H9 (cell line): Measurements from ENCODE around the gene HYAL2. TPM values are rescaled to one million over a fixed set of nuclear protein-coding genes. Genes with fewer than 3 reads are reported as not detected.
"Not testable (repeated sequence)": the region's sequence is repeated elsewhere in the genome, so short reads cannot be mapped to it uniquely, and the experiment has no call there.

Experiments
- DNase-seq: peaks from one replicate; pipeline ENCODE4 v3.0.0-alpha.2; 2017
- H2AFZ ChIP-seq: one replicate; pipeline ENCODE4 v1.6.1; 2013; ENCODE audit warnings: mild to moderate bottlenecking, low read length, control low read depth, moderate library complexity
- H2AK5ac ChIP-seq: 2 replicates; pipeline ENCODE4 v1.6.1; 2013; ENCODE audit warnings: low read length, control low read depth, mixed read lengths; ENCODE audit not compliant: insufficient read length
- H2BK120ac ChIP-seq: one replicate; pipeline ENCODE4 v1.6.1; 2013; ENCODE audit warnings: low read depth, mild to moderate bottlenecking, low read length, control low read depth, inconsistent platforms; ENCODE audit not compliant: poor library complexity, severe bottlenecking
- H2BK12ac ChIP-seq: 2 replicates; pipeline ENCODE4 v1.6.1; 2013; ENCODE audit warnings: low read length, control low read depth, mixed read lengths, low read depth; ENCODE audit not compliant: insufficient read length
- H2BK15ac ChIP-seq: 2 replicates; pipeline ENCODE4 v1.6.1; 2013; ENCODE audit warnings: low read depth, low read length, control low read depth
- H2BK20ac ChIP-seq: one replicate; pipeline ENCODE4 v1.6.1; 2013; ENCODE audit warnings: low read depth, mild to moderate bottlenecking, low read length, control low read depth, inconsistent platforms; ENCODE audit not compliant: poor library complexity, severe bottlenecking
- H2BK5ac ChIP-seq: 2 replicates; pipeline ENCODE4 v1.6.1; 2013; ENCODE audit warnings: low read length, control low read depth, mixed read lengths; ENCODE audit not compliant: insufficient read length
- H3K14ac ChIP-seq: 2 replicates; pipeline ENCODE4 v1.6.1; 2013; ENCODE audit warnings: low read length, control low read depth; ENCODE audit not compliant: insufficient read depth
- H3K18ac ChIP-seq: 2 replicates; pipeline ENCODE4 v1.6.1; 2013; ENCODE audit warnings: low read depth, mild to moderate bottlenecking, mixed read lengths, low read length, control low read depth; ENCODE audit not compliant: insufficient read length
- H3K23ac ChIP-seq: 2 replicates; pipeline ENCODE4 v1.6.1; 2013; ENCODE audit warnings: low read length, control low read depth, mixed read lengths, low read depth; ENCODE audit not compliant: insufficient read length
- H3K23me2 ChIP-seq: 2 replicates; pipeline ENCODE4 v1.6.1; 2013; ENCODE audit warnings: low read depth, mild to moderate bottlenecking, mixed read lengths, low read length, control low read depth; ENCODE audit not compliant: insufficient read length, poor library complexity, severe bottlenecking
- H3K27ac ChIP-seq: 2 replicates; pipeline ENCODE4 v1.5.1; 2013; ENCODE audit warnings: low read length, control low read depth, mixed read lengths, low read depth; ENCODE audit not compliant: insufficient read length
- H3K27me3 ChIP-seq: 2 replicates; pipeline ENCODE4 v1.6.1; 2013; ENCODE audit warnings: low read length, control low read depth, inconsistent platforms; ENCODE audit not compliant: insufficient read depth
- H3K4ac ChIP-seq: 2 replicates; pipeline ENCODE4 v1.6.1; 2013; ENCODE audit warnings: low read depth, mild to moderate bottlenecking, control low read depth, inconsistent platforms, low read length, moderate library complexity
- H3K4me1 ChIP-seq: 2 replicates; pipeline ENCODE4 v1.6.1; 2013; ENCODE audit warnings: low read length, control low read depth, inconsistent platforms; ENCODE audit not compliant: insufficient read depth
- H3K4me2 ChIP-seq: 2 replicates; pipeline ENCODE4 v1.6.1; 2013; ENCODE audit warnings: low read length, control low read depth, mixed read lengths; ENCODE audit not compliant: insufficient read length, insufficient read depth
- H3K56ac ChIP-seq: 2 replicates; pipeline ENCODE4 v1.6.1; 2013; ENCODE audit warnings: low read depth, mild to moderate bottlenecking, mixed read lengths, low read length, control low read depth; ENCODE audit not compliant: insufficient read length
- H3K79me1 ChIP-seq: 2 replicates; pipeline ENCODE4 v1.6.1; 2013; ENCODE audit warnings: low read depth, mild to moderate bottlenecking, moderate library complexity, low read length, control low read depth, inconsistent platforms; ENCODE audit not compliant: insufficient read depth, poor library complexity, severe bottlenecking
- H3K79me2 ChIP-seq: 2 replicates; pipeline ENCODE4 v1.6.1; 2013; ENCODE audit warnings: low read length, control low read depth, inconsistent platforms; ENCODE audit not compliant: insufficient read depth
- H3K9ac ChIP-seq: 2 replicates; pipeline ENCODE4 v1.6.1; 2013; ENCODE audit warnings: low read length, control low read depth, mixed read lengths; ENCODE audit not compliant: insufficient read length; ENCODE audit errors: extremely low read depth
- H3K9me3 ChIP-seq: one replicate; pipeline ENCODE4 v1.6.1; 2013; ENCODE audit warnings: low read depth, low read length, inconsistent platforms; ENCODE audit not compliant: control insufficient read depth
- H3T11ph ChIP-seq: one replicate; pipeline ENCODE4 v1.6.1; 2013; ENCODE audit warnings: mild to moderate bottlenecking, low read length, control low read depth, inconsistent platforms
- H4K20me1 ChIP-seq: one replicate; pipeline ENCODE4 v1.6.1; 2013; ENCODE audit not compliant: control insufficient read depth, insufficient read length, insufficient read depth
- H4K5ac ChIP-seq: 2 replicates; pipeline ENCODE4 v1.6.1; 2013; ENCODE audit warnings: low read depth, mild to moderate bottlenecking, mixed read lengths, low read length, control low read depth; ENCODE audit not compliant: insufficient read length
- H4K8ac ChIP-seq: replicated peaks from 2 replicates; pipeline ENCODE4 v1.6.1; 2013; ENCODE audit warnings: low read length, control low read depth, mixed read lengths, low read depth; ENCODE audit not compliant: insufficient read length
- H4K91ac ChIP-seq: 2 replicates; pipeline ENCODE4 v1.6.1; 2013; ENCODE audit warnings: low read depth, mild to moderate bottlenecking, moderate library complexity, mixed read lengths, low read length, control low read depth; ENCODE audit not compliant: insufficient read length
- H3K27ac Mint-ChIP-seq, 3 experiments: 2 replicates in 2 of 3; 3 replicates in 1 of 3; pipeline ENCODE4 v1.8.0; 2020 to 2021; ENCODE audit warnings: mixed read lengths in 3 of 3, mild to moderate bottlenecking in 1 of 3, moderate library complexity in 1 of 3
- H3K27me3 Mint-ChIP-seq: 2 replicates; pipeline ENCODE4 v1.8.0; 2021; ENCODE audit warnings: low read depth, mild to moderate bottlenecking, moderate library complexity, mixed read lengths
- H3K36me3 Mint-ChIP-seq, 3 experiments: 2 replicates in 2 of 3; 3 replicates in 1 of 3; pipeline ENCODE4 v1.8.0; 2020 to 2021; ENCODE audit warnings: low read depth in 3 of 3, mixed read lengths in 3 of 3; ENCODE audit not compliant: insufficient read depth in 1 of 3
- H3K4me1 Mint-ChIP-seq, 2 experiments: 2 replicates each; pipeline ENCODE4 v1.8.0; 2020; ENCODE audit warnings: mixed read lengths in 2 of 2
- H3K4me3 Mint-ChIP-seq, 2 experiments: 2 replicates in 1 of 2; 3 replicates in 1 of 2; pipeline ENCODE4 v1.8.0; 2020 to 2021; ENCODE audit warnings: mild to moderate bottlenecking in 2 of 2, mixed read lengths in 2 of 2, moderate library complexity in 1 of 2
- H3K9me3 Mint-ChIP-seq, 2 experiments: 2 replicates in 1 of 2; 3 replicates in 1 of 2; pipeline ENCODE4 v1.8.0; 2020; ENCODE audit warnings: mild to moderate bottlenecking in 2 of 2, mixed read lengths in 2 of 2, moderate library complexity in 1 of 2
- CTCF ChIP-seq: fragments of 200-600 bp; sonication (generic); conservative IDR thresholded peaks from 3 replicates; pipeline ENCODE4 v1.8.0; 2021; ENCODE audit warnings: antibody characterized with exemption, mild to moderate bottlenecking
- WGBS: extraction: QIAGEN DNeasy Blood & Tissue Kit; methylation state at CpG from one replicate; pipeline ENCODE4 v1.1.7; 2013; ENCODE audit warnings: missing lambda C conversion rate, low lambda C conversion rate, mixed read lengths; ENCODE audit not compliant: insufficient read length; ENCODE audit errors: extremely low coverage; 5-methylcytosine and 5-hydroxymethylcytosine counted together
- total RNA-seq: library from RNA; stranded (reverse); gene quantifications from 2 replicates; pipeline ENCODE4 v1.2.1, GENCODE V29; 2021

Gene HYAL2
- total RNA-seq, 1 experiment from 2014 or later, result 51.9 TPM

DNA sequence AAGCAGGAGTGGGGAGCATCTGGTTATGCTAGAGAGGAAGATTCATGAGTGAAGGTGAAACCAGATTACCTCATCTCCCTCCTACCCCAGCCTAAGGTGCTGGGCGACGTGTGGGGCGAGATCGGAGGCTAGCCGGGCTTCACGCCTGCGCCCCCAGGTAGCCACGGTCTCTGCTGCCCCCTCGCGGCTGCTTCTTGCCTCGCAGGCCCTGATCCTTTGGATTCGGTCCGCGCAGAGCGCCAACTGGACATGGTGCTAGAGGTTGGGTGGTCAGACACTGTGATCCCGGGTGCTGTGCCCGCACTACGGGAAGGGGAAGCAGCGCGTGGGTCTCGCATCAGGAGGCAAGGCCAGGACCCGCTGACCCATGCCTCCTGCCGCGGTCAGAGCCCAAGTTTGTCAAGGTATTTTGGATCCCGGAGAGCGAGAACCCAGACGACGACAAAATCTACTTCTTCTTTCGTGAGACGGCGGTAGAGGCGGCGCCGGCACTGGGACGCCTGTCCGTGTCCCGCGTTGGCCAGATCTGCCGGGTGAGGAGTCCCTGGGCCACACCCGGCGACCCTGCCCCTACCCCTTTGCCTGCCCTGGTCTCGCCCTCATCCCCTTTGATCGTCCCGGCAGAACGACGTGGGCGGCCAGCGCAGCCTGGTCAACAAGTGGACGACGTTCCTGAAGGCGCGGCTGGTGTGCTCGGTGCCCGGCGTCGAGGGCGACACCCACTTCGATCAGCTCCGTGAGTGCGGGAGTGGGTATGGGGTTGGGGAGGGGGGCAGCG, 49.4 kb downstream of the HYAL2 start:
- peaks cover 2% of the 10 kb centered on the region; the same call in 1 of the 2 replicates for H3K4me1 ChIP-seq
- no peak overlapping the region for H2BK5ac ChIP-seq
- no peak overlapping the region for H2BK20ac ChIP-seq
- H3K56ac ChIP-seq, result no peak overlapping the region
- TF ChIP-seq CTCF, result peak; percentile 99
- no peak overlapping the region for H2BK12ac ChIP-seq
- H3K9ac ChIP-seq, result no peak overlapping the region
- Mint-ChIP-seq H3K27ac (no peak overlapping the region), H3K27me3 (peaks cover 55% of the 10 kb centered on the region), H3K4me1 (peaks cover 34 to 46% of the 10 kb centered on the region in 2 experiments), H3K9me3 (no peaks in the 10 kb centered on the region; a peak in 1 of 5 replicates), H3K36me3 (no peaks in the 10 kb centered on the region; a peak in 1 of 7 replicates), H3K4me3 (peak overlapping the region; percentile 51 to 68; a peak in 4 of 5 replicates)
- no peak overlapping the region for H2AFZ ChIP-seq
- no peaks in the 10 kb centered on the region for H3K79me2 ChIP-seq
- no peak overlapping the region; the same call in 1 of the 2 replicates for H3K14ac ChIP-seq
- H3K23ac ChIP-seq, result no peak overlapping the region
- H4K5ac ChIP-seq, result no peak overlapping the region
- H2BK120ac ChIP-seq, result no peak overlapping the region
- no peak overlapping the region for H4K8ac ChIP-seq
- no peak overlapping the region for H4K91ac ChIP-seq
- DNase-seq, result peak; percentile 88
- H3K18ac ChIP-seq, result no peak overlapping the region
- H4K20me1 ChIP-seq, result no peaks in the 10 kb centered on the region
- H3T11ph ChIP-seq, result no peak overlapping the region
- H3K23me2 ChIP-seq, result peaks cover 10% of the 10 kb centered on the region
- WGBS, result no CpG with 5 or more reads among the region's 61 CpGs
- no peak overlapping the region for H3K27ac ChIP-seq
- H2BK15ac ChIP-seq, result no peak overlapping the region
- no peaks in the 10 kb centered on the region for H3K79me1 ChIP-seq
- no peaks in the 10 kb centered on the region for H3K9me3 ChIP-seq
- H3K27me3 ChIP-seq, result peaks cover 16% of the 10 kb centered on the region; the same call in 1 of the 2 replicates
- peak overlapping the region; percentile 35 for H3K4me2 ChIP-seq
- H2AK5ac ChIP-seq, result no peak overlapping the region
- H3K4ac ChIP-seq, result no peak overlapping the region

GRCh38 chr3:50272538-50272910, 50.0 kb downstream of the HYAL2 start:
- WGBS, result no CpG with 5 or more reads among the region's 10 CpGs
- H4K5ac ChIP-seq, H3K9me3 Mint-ChIP-seq: not testable (repeated sequence)

More at GRCh38 chr3:50272538-50272910, 50.0 kb downstream of the HYAL2 start:
- H3K14ac ChIP-seq, H3K18ac ChIP-seq, H3K4ac ChIP-seq, H2BK5ac ChIP-seq, H4K20me1 ChIP-seq, H2BK15ac ChIP-seq, H3T11ph ChIP-seq, H2AFZ ChIP-seq, H2BK12ac ChIP-seq, H2BK120ac ChIP-seq, H2BK20ac ChIP-seq, H3K27ac ChIP-seq, H3K4me2 ChIP-seq, H3K36me3 Mint-ChIP-seq, H4K91ac ChIP-seq, H2AK5ac ChIP-seq, H3K23ac ChIP-seq, DNase-seq, H3K4me1 ChIP-seq, H3K9ac ChIP-seq, H3K79me2 ChIP-seq, H4K8ac ChIP-seq, H3K79me1 ChIP-seq, H3K56ac ChIP-seq, H3K9me3 ChIP-seq: not testable (repeated sequence)
- Mint-ChIP-seq H3K4me1 (peaks cover 40 to 52% of the 10 kb centered on the region in 2 experiments), H3K27me3 (peaks cover 51% of the 10 kb centered on the region), H3K27ac (peak overlapping the region in 1 of 3 experiments; percentile 59; a peak in 1 of 7 replicates), H3K4me3 (0 out of 5 replicates have a peak overlapping the region, but pooled peaks of 1 of the 2 experiments have one; percentile 68)
- Histone ChIP-seq H3K23me2 (peaks cover 10% of the 10 kb centered on the region), H3K27me3 (peaks cover 16% of the 10 kb centered on the region; the same call in 1 of the 2 replicates)
